ENCODE measurements around the gene KAT7. TPM values are rescaled to one million over a fixed set of nuclear protein-coding genes. Genes with fewer than 3 reads are reported as not detected.
A peak's percentile ranks its signal among the peaks of the same experiment; 100 is the strongest.

Gene KAT7
- total and polyA plus RNA-seq, 2 experiments from 2014 or later, result 31.0 to 187 TPM

DNA sequence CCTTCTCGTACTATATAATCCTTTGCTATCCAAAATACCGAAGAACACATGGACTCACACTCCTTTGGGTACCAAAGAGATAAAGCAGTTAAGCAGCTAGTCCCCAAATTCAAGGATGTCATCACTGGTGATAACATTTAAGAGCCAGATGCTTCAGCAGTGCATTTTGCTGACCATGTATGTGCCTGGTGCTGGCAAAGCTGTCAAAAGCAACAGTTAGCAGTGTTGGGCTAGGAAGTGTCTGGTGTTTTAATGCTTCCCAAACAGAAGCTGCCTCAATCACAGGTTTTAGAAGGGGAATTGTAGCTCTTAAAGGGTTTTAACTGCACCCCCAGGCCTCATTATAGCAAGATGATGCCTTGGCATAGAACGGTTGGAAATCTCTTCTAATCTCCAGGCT is 29.3 kb upstream of the KAT7 start:
- Mint-ChIP-seq H3K9me3 (no peaks in the 10 kb centered on the region; the same call in 1 of the 3 replicates), H3K4me3 (no peak overlapping the region), H3K4me1 (peaks cover 54% of the 10 kb centered on the region), H3K27me3 (ENCODE audit: insufficient read depth, low read depth, poor library complexity) (peaks cover 10% of the 10 kb centered on the region), H3K27ac (no peak overlapping the region), H3K36me3 (ENCODE audit: low read depth) (peaks cover 8% of the 10 kb centered on the region; the same call in 2 of the 3 replicates)
- ATAC-seq, result no peak
- H2AFZ ChIP-seq, result no peak overlapping the region
- peaks cover 39% of the 10 kb centered on the region for H3K4me1 ChIP-seq (ENCODE audit: insufficient read depth)
- no peaks in the 10 kb centered on the region for H3K27me3 ChIP-seq (ENCODE audit: insufficient read depth)
- DNase-seq (ENCODE audit: low spot score), result no peak
- H3K9me2 ChIP-seq (ENCODE audit: insufficient read depth), result no peaks in the 10 kb centered on the region
- peaks cover 93% of the 10 kb centered on the region for H3K79me2 ChIP-seq (replicated peaks; ENCODE audit: insufficient read depth)
- no peaks in the 10 kb centered on the region for H3F3A ChIP-seq (replicated peaks; ENCODE audit: low read depth)
- no peak overlapping the region for H3K4me2 ChIP-seq
- H3K36me3 ChIP-seq (ENCODE audit: insufficient read depth), result no peaks in the 10 kb centered on the region
- peaks cover 69% of the 10 kb centered on the region for H4K20me1 ChIP-seq (replicated peaks; ENCODE audit: insufficient read depth)
- no peak overlapping the region for H3K27ac ChIP-seq (ENCODE audit: low read depth)
- no peak for TF ChIP-seq JUNB (IDR thresholded peaks at IDR 0.05; ENCODE audit: unreplicated experiment)
- TF ChIP-seq EZH2 (IDR thresholded peaks at IDR 0.05; ENCODE audit: low read depth, unreplicated experiment), result no peak
- TF ChIP-seq POLR2AphosphoS5 (IDR thresholded peaks at IDR 0.05; ENCODE audit: low read depth), result no peak
- no peak overlapping the region for H3K4me3 ChIP-seq

GRCh38 chr17:49760296-49760695 is 28.2 kb upstream of the KAT7 start:
- Histone ChIP-seq H3K36me3 (ENCODE audit: insufficient read depth) (no peaks in the 10 kb centered on the region), H3K4me1 (ENCODE audit: insufficient read depth) (peaks cover 36% of the 10 kb centered on the region), H3K9me2 (ENCODE audit: insufficient read depth) (no peaks in the 10 kb centered on the region), H4K20me1 (replicated peaks; ENCODE audit: insufficient read depth) (peaks cover 64% of the 10 kb centered on the region), H3K27ac (ENCODE audit: low read depth) (no peak overlapping the region), H3F3A (replicated peaks; ENCODE audit: low read depth) (no peaks in the 10 kb centered on the region), H3K4me3 (no peak overlapping the region; the same call in 1 of the 2 replicates), H2AFZ (no peak overlapping the region), H3K79me2 (replicated peaks; ENCODE audit: insufficient read depth) (peaks cover 82% of the 10 kb centered on the region), H3K4me2 (peak overlapping the region; percentile 86), H3K27me3 (ENCODE audit: insufficient read depth) (no peaks in the 10 kb centered on the region)
- peaks cover 59% of the 10 kb centered on the region for H3K4me1 Mint-ChIP-seq
- no peak overlapping the region for H3K27ac Mint-ChIP-seq
- ATAC-seq, result no peak
- peaks cover 8% of the 10 kb centered on the region for H3K36me3 Mint-ChIP-seq (ENCODE audit: low read depth)
- peak overlapping the region; percentile 2; the same call in 1 of the 3 replicates for H3K4me3 Mint-ChIP-seq
- DNase-seq (ENCODE audit: low spot score), result no peak
- H3K27me3 Mint-ChIP-seq (ENCODE audit: insufficient read depth, low read depth, poor library complexity), result peaks cover 11% of the 10 kb centered on the region
- H3K9me3 Mint-ChIP-seq, result no peaks in the 10 kb centered on the region; the same call in 1 of the 3 replicates
- no peak for TF ChIP-seq ZNF114 (CRISPR knock-in tag; IDR thresholded peaks at IDR 0.05)
- TF ChIP-seq NANOG (IDR thresholded peaks at IDR 0.05; ENCODE audit: borderline replicate concordance), result no peak
- TF ChIP-seq ZNF331 (CRISPR knock-in tag; IDR thresholded peaks at IDR 0.05; ENCODE audit: low read depth), result no peak
- TF ChIP-seq, protein P1, sequence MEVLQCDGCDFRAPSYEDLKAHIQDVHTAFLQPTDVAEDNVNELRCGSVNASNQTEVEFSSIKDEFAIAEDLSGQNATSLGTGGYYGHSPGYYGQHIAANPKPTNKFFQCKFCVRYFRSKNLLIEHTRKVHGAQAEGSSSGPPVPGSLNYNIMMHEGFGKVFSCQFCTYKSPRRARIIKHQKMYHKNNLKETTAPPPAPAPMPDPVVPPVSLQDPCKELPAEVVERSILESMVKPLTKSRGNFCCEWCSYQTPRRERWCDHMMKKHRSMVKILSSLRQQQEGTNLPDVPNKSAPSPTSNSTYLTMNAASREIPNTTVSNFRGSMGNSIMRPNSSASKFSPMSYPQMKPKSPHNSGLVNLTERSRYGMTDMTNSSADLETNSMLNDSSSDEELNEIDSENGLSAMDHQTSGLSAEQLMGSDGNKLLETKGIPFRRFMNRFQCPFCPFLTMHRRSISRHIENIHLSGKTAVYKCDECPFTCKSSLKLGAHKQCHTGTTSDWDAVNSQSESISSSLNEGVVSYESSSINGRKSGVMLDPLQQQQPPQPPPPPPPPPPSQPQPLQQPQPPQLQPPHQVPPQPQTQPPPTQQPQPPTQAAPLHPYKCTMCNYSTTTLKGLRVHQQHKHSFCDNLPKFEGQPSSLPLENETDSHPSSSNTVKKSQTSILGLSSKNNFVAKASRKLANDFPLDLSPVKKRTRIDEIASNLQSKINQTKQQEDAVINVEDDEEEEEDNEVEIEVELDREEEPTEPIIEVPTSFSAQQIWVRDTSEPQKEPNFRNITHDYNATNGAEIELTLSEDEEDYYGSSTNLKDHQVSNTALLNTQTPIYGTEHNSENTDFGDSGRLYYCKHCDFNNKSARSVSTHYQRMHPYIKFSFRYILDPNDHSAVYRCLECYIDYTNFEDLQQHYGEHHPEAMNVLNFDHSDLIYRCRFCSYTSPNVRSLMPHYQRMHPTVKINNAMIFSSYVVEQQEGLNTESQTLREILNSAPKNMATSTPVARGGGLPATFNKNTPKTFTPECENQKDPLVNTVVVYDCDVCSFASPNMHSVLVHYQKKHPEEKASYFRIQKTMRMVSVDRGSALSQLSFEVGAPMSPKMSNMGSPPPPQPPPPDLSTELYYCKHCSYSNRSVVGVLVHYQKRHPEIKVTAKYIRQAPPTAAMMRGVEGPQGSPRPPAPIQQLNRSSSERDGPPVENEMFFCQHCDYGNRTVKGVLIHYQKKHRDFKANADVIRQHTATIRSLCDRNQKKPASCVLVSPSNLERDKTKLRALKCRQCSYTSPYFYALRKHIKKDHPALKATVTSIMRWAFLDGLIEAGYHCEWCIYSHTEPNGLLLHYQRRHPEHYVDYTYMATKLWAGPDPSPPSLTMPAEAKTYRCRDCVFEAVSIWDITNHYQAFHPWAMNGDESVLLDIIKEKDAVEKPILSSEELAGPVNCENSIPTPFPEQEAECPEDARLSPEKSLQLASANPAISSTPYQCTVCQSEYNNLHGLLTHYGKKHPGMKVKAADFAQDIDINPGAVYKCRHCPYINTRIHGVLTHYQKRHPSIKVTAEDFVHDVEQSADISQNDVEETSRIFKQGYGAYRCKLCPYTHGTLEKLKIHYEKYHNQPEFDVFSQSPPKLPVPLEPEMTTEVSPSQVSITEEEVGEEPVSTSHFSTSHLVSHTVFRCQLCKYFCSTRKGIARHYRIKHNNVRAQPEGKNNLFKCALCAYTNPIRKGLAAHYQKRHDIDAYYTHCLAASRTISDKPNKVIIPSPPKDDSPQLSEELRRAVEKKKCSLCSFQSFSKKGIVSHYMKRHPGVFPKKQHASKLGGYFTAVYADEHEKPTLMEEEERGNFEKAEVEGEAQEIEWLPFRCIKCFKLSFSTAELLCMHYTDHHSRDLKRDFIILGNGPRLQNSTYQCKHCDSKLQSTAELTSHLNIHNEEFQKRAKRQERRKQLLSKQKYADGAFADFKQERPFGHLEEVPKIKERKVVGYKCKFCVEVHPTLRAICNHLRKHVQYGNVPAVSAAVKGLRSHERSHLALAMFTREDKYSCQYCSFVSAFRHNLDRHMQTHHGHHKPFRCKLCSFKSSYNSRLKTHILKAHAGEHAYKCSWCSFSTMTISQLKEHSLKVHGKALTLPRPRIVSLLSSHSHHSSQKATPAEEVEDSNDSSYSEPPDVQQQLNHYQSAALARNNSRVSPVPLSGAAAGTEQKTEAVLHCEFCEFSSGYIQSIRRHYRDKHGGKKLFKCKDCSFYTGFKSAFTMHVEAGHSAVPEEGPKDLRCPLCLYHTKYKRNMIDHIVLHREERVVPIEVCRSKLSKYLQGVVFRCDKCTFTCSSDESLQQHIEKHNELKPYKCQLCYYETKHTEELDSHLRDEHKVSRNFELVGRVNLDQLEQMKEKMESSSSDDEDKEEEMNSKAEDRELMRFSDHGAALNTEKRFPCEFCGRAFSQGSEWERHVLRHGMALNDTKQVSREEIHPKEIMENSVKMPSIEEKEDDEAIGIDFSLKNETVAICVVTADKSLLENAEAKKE (CRISPR knock-in tag; IDR thresholded peaks at IDR 0.05), result no peak
- no peak for TF ChIP-seq EZH2 (IDR thresholded peaks at IDR 0.05; ENCODE audit: low read depth, unreplicated experiment)
- no peak for TF ChIP-seq REST (IDR thresholded peaks at IDR 0.05; ENCODE audit: unreplicated experiment)
- no peak for TF ChIP-seq EZH2phosphoT487 (IDR thresholded peaks at IDR 0.05; ENCODE audit: unreplicated experiment)
- TF ChIP-seq STAT1 (IDR thresholded peaks at IDR 0.05; ENCODE audit: unreplicated experiment), result no peak
- TF ChIP-seq, protein P2, sequence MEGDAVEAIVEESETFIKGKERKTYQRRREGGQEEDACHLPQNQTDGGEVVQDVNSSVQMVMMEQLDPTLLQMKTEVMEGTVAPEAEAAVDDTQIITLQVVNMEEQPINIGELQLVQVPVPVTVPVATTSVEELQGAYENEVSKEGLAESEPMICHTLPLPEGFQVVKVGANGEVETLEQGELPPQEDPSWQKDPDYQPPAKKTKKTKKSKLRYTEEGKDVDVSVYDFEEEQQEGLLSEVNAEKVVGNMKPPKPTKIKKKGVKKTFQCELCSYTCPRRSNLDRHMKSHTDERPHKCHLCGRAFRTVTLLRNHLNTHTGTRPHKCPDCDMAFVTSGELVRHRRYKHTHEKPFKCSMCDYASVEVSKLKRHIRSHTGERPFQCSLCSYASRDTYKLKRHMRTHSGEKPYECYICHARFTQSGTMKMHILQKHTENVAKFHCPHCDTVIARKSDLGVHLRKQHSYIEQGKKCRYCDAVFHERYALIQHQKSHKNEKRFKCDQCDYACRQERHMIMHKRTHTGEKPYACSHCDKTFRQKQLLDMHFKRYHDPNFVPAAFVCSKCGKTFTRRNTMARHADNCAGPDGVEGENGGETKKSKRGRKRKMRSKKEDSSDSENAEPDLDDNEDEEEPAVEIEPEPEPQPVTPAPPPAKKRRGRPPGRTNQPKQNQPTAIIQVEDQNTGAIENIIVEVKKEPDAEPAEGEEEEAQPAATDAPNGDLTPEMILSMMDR (conservative IDR thresholded peaks at IDR 0.05; ENCODE audit: low read depth in 2 of 2), result no peak
- TF ChIP-seq POLR2AphosphoS5 (IDR thresholded peaks at IDR 0.05; ENCODE audit: low read depth), result no peak
